ENCODE results near the gene SENP5.

The SENP5 gene

DNA sequence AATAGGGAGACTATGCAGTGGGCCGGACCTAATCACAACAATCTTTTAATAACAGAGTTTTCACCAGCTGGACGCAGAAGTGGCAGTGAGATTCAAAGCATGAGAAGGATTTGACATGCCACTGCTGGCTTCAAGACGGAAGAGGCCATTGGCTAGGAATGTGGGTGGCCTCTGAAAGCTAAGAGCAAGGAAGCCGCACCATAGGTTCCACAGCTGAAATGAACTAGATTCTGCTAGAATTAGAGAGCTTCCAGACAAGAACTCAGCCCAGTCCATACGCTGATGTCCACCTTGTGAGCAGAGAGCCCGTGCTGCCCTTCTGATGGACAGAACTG, 81.5 kb downstream of the SENP5 start:
- Histone ChIP-seq H3K9me3 (ENCODE audit: insufficient read depth, low read depth, low read length) (no peaks in the 10 kb centered on the region), H3K4me1 (ENCODE audit: insufficient read depth, low read length, poor library complexity, severe bottlenecking) (no peaks in the 10 kb centered on the region), H3K9ac (ENCODE audit: low read depth, low read length, poor library complexity, severe bottlenecking) (no peak overlapping the region), H3K27me3 (ENCODE audit: insufficient read depth, low read length, poor library complexity, severe bottlenecking) (no peaks in the 10 kb centered on the region), H3K36me3 (ENCODE audit: insufficient read depth, low read length) (no peaks in the 10 kb centered on the region), H2AFZ (ENCODE audit: low read length) (no peak overlapping the region), H3K4me2 (ENCODE audit: low read depth, low read length, poor library complexity, severe bottlenecking) (no peak overlapping the region), H3F3A (ENCODE audit: low read depth) (no peaks in the 10 kb centered on the region), H3K79me2 (ENCODE audit: insufficient read depth, low read length) (peaks cover 11% of the 10 kb centered on the region; the same call in 1 of the 2 replicates), H3K9me2 (replicated peaks; ENCODE audit: low read depth, low read length) (no peaks in the 10 kb centered on the region), H3K4me3 (ENCODE audit: low read length, poor library complexity, severe bottlenecking) (no peak overlapping the region), H4K20me1 (ENCODE audit: insufficient read depth, low read length, poor library complexity, severe bottlenecking) (no peaks in the 10 kb centered on the region)
- TF ChIP-seq EZH2phosphoT487 (IDR thresholded peaks at IDR 0.05; ENCODE audit: borderline replicate concordance) (no peak), CTCF (conservative IDR thresholded peaks at IDR 0.05; ENCODE audit: low read length) (no peak)

GRCh38 chr3:196949750-196950149, 82.0 kb downstream of the SENP5 start:
- TF ChIP-seq CTCF (conservative IDR thresholded peaks at IDR 0.05; ENCODE audit: low read length) (no peak), EZH2phosphoT487 (IDR thresholded peaks at IDR 0.05; ENCODE audit: borderline replicate concordance) (no peak)
- H3K4me1 ChIP-seq (ENCODE audit: insufficient read depth, low read length, poor library complexity, severe bottlenecking) = no peaks in the 10 kb centered on the region

GRCh38 chr3:196951371-196951770, 83.7 kb downstream of the SENP5 start:
- Histone ChIP-seq H3K4me2 (ENCODE audit: low read depth, low read length, poor library complexity, severe bottlenecking) (no peak overlapping the region), H3K36me3 (ENCODE audit: insufficient read depth, low read length) (no peaks in the 10 kb centered on the region), H3K9me2 (replicated peaks; ENCODE audit: low read depth, low read length) (no peaks in the 10 kb centered on the region), H4K20me1 (ENCODE audit: insufficient read depth, low read length, poor library complexity, severe bottlenecking) (no peaks in the 10 kb centered on the region), H3K4me3 (ENCODE audit: low read length, poor library complexity, severe bottlenecking) (no peak overlapping the region), H3K79me2 (ENCODE audit: insufficient read depth, low read length) (no peaks in the 10 kb centered on the region), H3K4me1 (ENCODE audit: insufficient read depth, low read length, poor library complexity, severe bottlenecking) (no peaks in the 10 kb centered on the region), H3K27me3 (ENCODE audit: insufficient read depth, low read length, poor library complexity, severe bottlenecking) (no peaks in the 10 kb centered on the region), H3F3A (ENCODE audit: low read depth) (no peaks in the 10 kb centered on the region), H3K9me3 (ENCODE audit: insufficient read depth, low read depth, low read length) (no peaks in the 10 kb centered on the region), H3K9ac (ENCODE audit: low read depth, low read length, poor library complexity, severe bottlenecking) (no peak overlapping the region), H2AFZ (ENCODE audit: low read length) (no peak overlapping the region)
- TF ChIP-seq EZH2phosphoT487 (IDR thresholded peaks at IDR 0.05; ENCODE audit: borderline replicate concordance) = no peak
- TF ChIP-seq CTCF (conservative IDR thresholded peaks at IDR 0.05; ENCODE audit: low read length) = no peak

More at GRCh38 chr3:196949750-196950149, 82.0 kb downstream of the SENP5 start:
- Histone ChIP-seq H3K9me3 (ENCODE audit: insufficient read depth, low read depth, low read length) (no peaks in the 10 kb centered on the region), H3K9ac (ENCODE audit: low read depth, low read length, poor library complexity, severe bottlenecking) (no peak overlapping the region), H3K36me3 (ENCODE audit: insufficient read depth, low read length) (no peaks in the 10 kb centered on the region), H2AFZ (ENCODE audit: low read length) (no peak overlapping the region), H3K27me3 (ENCODE audit: insufficient read depth, low read length, poor library complexity, severe bottlenecking) (no peaks in the 10 kb centered on the region), H4K20me1 (ENCODE audit: insufficient read depth, low read length, poor library complexity, severe bottlenecking) (no peaks in the 10 kb centered on the region), H3F3A (ENCODE audit: low read depth) (no peaks in the 10 kb centered on the region), H3K9me2 (replicated peaks; ENCODE audit: low read depth, low read length) (no peaks in the 10 kb centered on the region), H3K4me2 (ENCODE audit: low read depth, low read length, poor library complexity, severe bottlenecking) (no peak overlapping the region), H3K4me3 (ENCODE audit: low read length, poor library complexity, severe bottlenecking) (no peak overlapping the region), H3K79me2 (ENCODE audit: insufficient read depth, low read length) (peaks cover 6% of the 10 kb centered on the region; the same call in 1 of the 2 replicates)

Measured in Loucy (cell line).